HepG2 (cell line): ENCODE measurements around the gene SNAPC3. TPM values are rescaled to one million over a fixed set of nuclear protein-coding genes. Genes with fewer than 3 reads are reported as not detected.
A peak's percentile ranks its signal among the peaks of the same experiment; 100 is the strongest.

Experiments
- ATF6 ChIP-seq: sonication (generic); formaldehyde crosslinking; conservative IDR thresholded peaks from 2 replicates; pipeline ENCODE4 v1.4.0; 2020; ENCODE audit warnings: missing genetic modification reagents
- ATM ChIP-seq: fragments of 450-650 bp; IDR thresholded peaks from 2 replicates; pipeline ENCODE4 v1.7.1; 2017; ENCODE audit warnings: mild to moderate bottlenecking, borderline replicate concordance
- BCL6 ChIP-seq: IDR thresholded peaks from 2 replicates; pipeline ENCODE4 v1.6.1; 2016; ENCODE audit warnings: missing genetic modification reagents, missing compliant biosample characterization
- CEBPG ChIP-seq: IDR thresholded peaks from 2 replicates; pipeline ENCODE4 v1.6.1; 2016
- EEA1 ChIP-seq: sonication (generic); formaldehyde crosslinking; IDR thresholded peaks from 2 replicates; pipeline ENCODE4 v1.5.1; 2020; ENCODE audit warnings: mild to moderate bottlenecking, missing genetic modification reagents, borderline replicate concordance
- GATA4 ChIP-seq: sonication (generic); IDR thresholded peaks from 2 replicates; pipeline ENCODE4 v1.6.1; 2016; ENCODE audit warnings: antibody characterized with exemption, low read depth, borderline replicate concordance
- HINFP ChIP-seq: sonication (generic); formaldehyde crosslinking; IDR thresholded peaks from 2 replicates; pipeline ENCODE4 v1.4.0; 2020; ENCODE audit warnings: low read depth, mild to moderate bottlenecking, missing genetic modification reagents
- KDM2A ChIP-seq: sonication (generic); formaldehyde crosslinking; IDR thresholded peaks from 2 replicates; pipeline ENCODE4 v1.4.0; 2020; ENCODE audit warnings: low read depth, missing genetic modification reagents, borderline replicate concordance
- NR1H2 ChIP-seq: sonication (generic); formaldehyde crosslinking; IDR thresholded peaks from 2 replicates; pipeline ENCODE4 v1.8.1; 2022; ENCODE audit warnings: low read depth, missing genetic modification reagents, borderline replicate concordance
- NR2F6 ChIP-seq, 2 experiments: IDR thresholded peaks; 2 replicates each; pipeline ENCODE4 v1.6.1; 2016; ENCODE audit warnings: antibody characterized with exemption in 1 of 2, mild to moderate bottlenecking in 1 of 2
- PLRG1 ChIP-seq: fragments of 450-650 bp; conservative IDR thresholded peaks from 2 replicates; pipeline ENCODE4 v1.6.1; 2016
- RNF219 ChIP-seq: sonication (generic); formaldehyde crosslinking; IDR thresholded peaks from 2 replicates; pipeline ENCODE4 v1.5.0; 2020; ENCODE audit warnings: mild to moderate bottlenecking, missing genetic modification reagents
- SCMH1 ChIP-seq: sonication (generic); formaldehyde crosslinking; IDR thresholded peaks from 2 replicates; pipeline ENCODE4 v1.9.0; 2021; ENCODE audit warnings: missing genetic modification reagents, mild to moderate bottlenecking, borderline replicate concordance
- SMYD3 ChIP-seq: sonication (generic); formaldehyde crosslinking; IDR thresholded peaks from 2 replicates; pipeline ENCODE4 v1.8.1; 2023; ENCODE audit warnings: mild to moderate bottlenecking, missing genetic modification reagents
- XBP1 ChIP-seq: sonication (generic); formaldehyde crosslinking; IDR thresholded peaks from 2 replicates; pipeline ENCODE4 v1.5.0; 2020; ENCODE audit warnings: missing genetic modification reagents
- ZC3H4 ChIP-seq: sonication (generic); formaldehyde crosslinking; IDR thresholded peaks from 2 replicates; pipeline ENCODE4 v1.4.0; 2020; ENCODE audit warnings: missing genetic modification reagents, borderline replicate concordance
- ZNF597 ChIP-seq: sonication (generic); formaldehyde crosslinking; IDR thresholded peaks from 2 replicates; pipeline ENCODE4 v1.5.0; 2020; ENCODE audit warnings: missing genetic modification reagents
- ZNF629 ChIP-seq: sonication (generic); formaldehyde crosslinking; conservative IDR thresholded peaks from 2 replicates; pipeline ENCODE4 v1.5.0; 2020; ENCODE audit warnings: missing genetic modification reagents
- ZNF761 ChIP-seq: sonication (generic); formaldehyde crosslinking; conservative IDR thresholded peaks from 2 replicates; pipeline ENCODE4 v1.4.0; 2020; ENCODE audit warnings: mild to moderate bottlenecking, missing genetic modification reagents
- ZNF770 ChIP-seq: sonication (generic); formaldehyde crosslinking; IDR thresholded peaks from 2 replicates; pipeline ENCODE4 v1.5.0; 2020; ENCODE audit warnings: mild to moderate bottlenecking, missing genetic modification reagents
- ZSCAN22 ChIP-seq: sonication (generic); formaldehyde crosslinking; IDR thresholded peaks from 2 replicates; pipeline ENCODE4 v1.4.0; 2020; ENCODE audit warnings: mild to moderate bottlenecking, missing genetic modification reagents
- polyA plus RNA-seq, 8 experiments: library from polyadenylated mRNA; depleted of rRNA in 3 of 8; stranded (reverse) in 7 of 8; unstranded in 1 of 8; fragments of >200 nt; fragmentation: Illumina TruSeq in 4 of 8; extraction: Trizol in 4 of 8; gene quantifications; 2 replicates each; pipeline versions ENCODE4 v1.2.1 to v1.2.3, GENCODE V29; 2011 to 2016; ENCODE audit warnings: low read depth in 4 of 8, missing spikeins in 1 of 8, mixed read lengths in 1 of 8; ENCODE audit not compliant: insufficient read depth in 1 of 8
- total RNA-seq, 5 experiments: library from RNA; depleted of rRNA; stranded (reverse); fragments of >200 nt; fragmentation: Illumina TruSeq; extraction: Trizol; gene quantifications; 2 replicates each; pipeline ENCODE4 v1.2.3, GENCODE V29; 2016; ENCODE audit warnings: low read depth in 1 of 5

The SNAPC3 gene
- total and polyA plus RNA-seq, 2 of the 13 experiments (the other 11 are each of a cell fraction or from before 2014, with no cell fraction given) = 25.6 to 26.0 TPM

- TF ChIP-seq ZNF770 (CRISPR knock-in tag) = 0 out of 2 replicates have a peak, but pooled peaks have one; percentile 11
- no peak for TF ChIP-seq XBP1 (CRISPR knock-in tag)
- TF ChIP-seq ZSCAN22 = no peak
- no peak for TF ChIP-seq ATF6 (CRISPR knock-in tag)
- TF ChIP-seq PLRG1 = no peak
- no peak for TF ChIP-seq RNF219 (CRISPR knock-in tag)
- TF ChIP-seq EEA1 (CRISPR knock-in tag) = 0 out of 2 replicates have a peak, but pooled peaks have one; percentile 78
- TF ChIP-seq GATA4 = peak; percentile 67; the same call in 1 of the 2 replicates
- TF ChIP-seq ZC3H4 (CRISPR knock-in tag) = no peak
- TF ChIP-seq KDM2A (CRISPR knock-in tag) = peak; percentile 95
- TF ChIP-seq HINFP (CRISPR knock-in tag) = no peak; the same call in 1 of the 2 replicates
- peak; percentile 54 for TF ChIP-seq BCL6
- no peak for TF ChIP-seq NR2F6 (IDR thresholded peaks at IDR 0.05)
- TF ChIP-seq NR2F6 (CRISPR knock-in tag; IDR thresholded peaks at IDR 0.05) = peak; percentile 46
- no peak for TF ChIP-seq ZNF761 (CRISPR knock-in tag)
- TF ChIP-seq ZNF597 (CRISPR knock-in tag) = peak; percentile 90
- TF ChIP-seq ATM = no peak
- no peak for TF ChIP-seq NR1H2 (CRISPR knock-in tag)
- no peak for TF ChIP-seq SMYD3
- TF ChIP-seq SCMH1 (CRISPR knock-in tag) = no peak
- peak; percentile 40; the same call in 1 of the 2 replicates for TF ChIP-seq ZNF629 (CRISPR knock-in tag)
- no peak for TF ChIP-seq CEBPG (CRISPR knock-in tag)
Measured at GRCh38 chr9:15422372-15423230, at the start of gene SNAPC3 (continued).
